ENCODE results near the gene CSNK2B. TPM values are rescaled to one million over a fixed set of nuclear protein-coding genes. Genes with fewer than 3 reads are reported as not detected.
A peak's percentile ranks its signal among the peaks of the same experiment; 100 is the strongest.

CSNK2B gene
- total RNA-seq, 1 donor from 2014 or later: 163 TPM

DNA sequence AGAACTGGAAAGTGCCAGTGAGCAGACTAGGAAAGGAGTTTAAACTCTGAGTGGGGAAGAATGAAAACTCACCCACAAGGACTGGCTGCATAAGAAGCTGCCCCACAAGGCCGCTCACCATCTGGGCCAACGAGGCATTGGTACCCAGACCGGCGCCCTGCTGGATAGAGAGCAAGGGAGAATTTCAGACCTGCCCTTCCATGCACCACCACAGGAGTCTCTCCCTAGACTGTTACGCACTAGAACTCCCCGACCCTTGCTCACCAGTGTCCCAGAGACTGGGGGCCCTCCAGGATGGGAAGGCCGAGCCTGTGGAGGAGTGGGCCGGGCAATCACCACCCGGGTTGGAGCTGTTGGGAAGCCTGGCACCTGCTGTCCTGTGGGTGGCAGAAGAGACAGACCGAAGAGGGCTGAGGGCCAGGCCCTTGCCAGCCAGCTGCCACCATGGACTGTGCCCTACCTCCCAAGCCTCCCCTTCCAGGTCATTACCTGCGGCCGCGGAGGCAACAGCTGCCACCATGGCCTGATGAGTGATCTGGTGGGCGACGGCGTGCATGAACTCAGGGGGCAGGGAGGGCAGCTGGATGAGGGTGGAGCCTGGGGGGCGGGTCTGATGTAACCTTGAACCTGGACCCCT is 21.9 kb upstream of the CSNK2B start:
- H3K36me3 Mint-ChIP-seq (ENCODE audit: insufficient read depth): peaks cover 21% of the 10 kb centered on the region
- H3K27ac Mint-ChIP-seq: no peak overlapping the region
- no peak for DNase-seq (ENCODE audit: low spot score, unreplicated experiment)
- no peaks in the 10 kb centered on the region for H3K4me1 Mint-ChIP-seq (ENCODE audit: low read depth)
- no peaks in the 10 kb centered on the region for H3K9me3 Mint-ChIP-seq (ENCODE audit: low read depth)
- no peak overlapping the region for H3K4me3 Mint-ChIP-seq (ENCODE audit: low read depth)
- no peaks in the 10 kb centered on the region for H3K27me3 Mint-ChIP-seq
- TF ChIP-seq, protein P1, sequence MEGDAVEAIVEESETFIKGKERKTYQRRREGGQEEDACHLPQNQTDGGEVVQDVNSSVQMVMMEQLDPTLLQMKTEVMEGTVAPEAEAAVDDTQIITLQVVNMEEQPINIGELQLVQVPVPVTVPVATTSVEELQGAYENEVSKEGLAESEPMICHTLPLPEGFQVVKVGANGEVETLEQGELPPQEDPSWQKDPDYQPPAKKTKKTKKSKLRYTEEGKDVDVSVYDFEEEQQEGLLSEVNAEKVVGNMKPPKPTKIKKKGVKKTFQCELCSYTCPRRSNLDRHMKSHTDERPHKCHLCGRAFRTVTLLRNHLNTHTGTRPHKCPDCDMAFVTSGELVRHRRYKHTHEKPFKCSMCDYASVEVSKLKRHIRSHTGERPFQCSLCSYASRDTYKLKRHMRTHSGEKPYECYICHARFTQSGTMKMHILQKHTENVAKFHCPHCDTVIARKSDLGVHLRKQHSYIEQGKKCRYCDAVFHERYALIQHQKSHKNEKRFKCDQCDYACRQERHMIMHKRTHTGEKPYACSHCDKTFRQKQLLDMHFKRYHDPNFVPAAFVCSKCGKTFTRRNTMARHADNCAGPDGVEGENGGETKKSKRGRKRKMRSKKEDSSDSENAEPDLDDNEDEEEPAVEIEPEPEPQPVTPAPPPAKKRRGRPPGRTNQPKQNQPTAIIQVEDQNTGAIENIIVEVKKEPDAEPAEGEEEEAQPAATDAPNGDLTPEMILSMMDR (IDR thresholded peaks at IDR 0.05; ENCODE audit: unreplicated experiment): no peak

DNA sequence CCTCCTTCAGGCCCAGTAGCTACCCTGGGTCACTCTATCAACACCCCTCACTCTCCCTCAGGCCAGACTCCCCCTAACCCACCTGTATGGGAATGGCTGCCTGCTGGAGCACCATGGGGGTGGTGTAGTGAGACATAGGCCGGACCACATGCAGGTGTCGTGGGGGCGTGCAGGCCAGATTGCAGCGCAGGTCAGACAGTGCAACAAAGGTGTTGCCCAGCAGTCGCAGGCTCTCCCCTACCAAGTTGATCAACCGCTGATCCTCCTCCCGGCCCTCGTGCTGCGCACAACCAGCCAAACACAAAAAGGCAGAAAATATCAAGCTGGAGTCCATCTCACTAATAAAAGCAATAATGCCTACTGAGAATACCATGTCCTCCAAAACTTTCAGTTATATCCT is 20.6 kb upstream of the CSNK2B start:
- Mint-ChIP-seq H3K36me3 (ENCODE audit: insufficient read depth) (peaks cover 26% of the 10 kb centered on the region), H3K9me3 (ENCODE audit: low read depth) (no peaks in the 10 kb centered on the region), H3K4me1 (ENCODE audit: low read depth) (peaks cover 3% of the 10 kb centered on the region), H3K27ac (no peak overlapping the region), H3K4me3 (ENCODE audit: low read depth) (no peak overlapping the region), H3K27me3 (no peaks in the 10 kb centered on the region)
- no peak for DNase-seq (ENCODE audit: low spot score, unreplicated experiment)
- TF ChIP-seq, protein P1 (IDR thresholded peaks at IDR 0.05; ENCODE audit: unreplicated experiment): no peak

DNA sequence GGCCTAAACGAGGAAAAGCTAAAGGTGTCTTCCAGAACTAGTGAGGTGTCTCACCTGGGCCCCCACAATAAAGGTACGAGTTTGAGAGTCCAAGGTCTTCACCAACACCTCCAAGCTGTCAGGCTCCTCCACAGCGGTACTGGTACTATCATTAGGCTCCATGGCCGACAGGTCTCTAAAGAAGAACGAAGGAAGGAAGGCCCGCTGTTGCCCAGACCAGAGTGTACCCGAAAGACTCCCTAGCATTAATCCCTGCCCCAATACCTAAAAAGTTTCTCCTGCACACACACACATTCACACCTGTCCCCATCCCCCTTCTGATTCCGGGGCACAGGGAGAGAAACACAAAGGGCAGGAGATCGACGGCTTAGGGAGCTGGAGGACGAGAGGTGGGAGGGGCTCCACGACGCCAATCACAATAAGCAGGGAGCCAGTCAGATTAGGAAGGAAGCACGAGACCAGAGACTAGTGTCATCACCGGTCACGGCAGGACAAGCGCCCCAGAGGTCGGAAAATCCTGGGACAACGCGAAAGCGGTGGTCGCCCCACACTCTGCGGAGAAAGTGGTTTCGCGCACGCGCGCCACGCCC is 14.2 kb upstream of the CSNK2B start:
- H3K4me1 Mint-ChIP-seq (ENCODE audit: low read depth): peaks cover 38% of the 10 kb centered on the region
- no peaks in the 10 kb centered on the region for H3K9me3 Mint-ChIP-seq (ENCODE audit: low read depth)
- DNase-seq (ENCODE audit: low spot score, unreplicated experiment): no peak
- no peaks in the 10 kb centered on the region for H3K27me3 Mint-ChIP-seq
- TF ChIP-seq, protein P1 (IDR thresholded peaks at IDR 0.05; ENCODE audit: unreplicated experiment): no peak
- H3K36me3 Mint-ChIP-seq (ENCODE audit: insufficient read depth): peaks cover 20% of the 10 kb centered on the region
- H3K4me3 Mint-ChIP-seq (ENCODE audit: low read depth): peak overlapping the region; percentile 94
- H3K27ac Mint-ChIP-seq: peak overlapping the region; percentile 100

DNA sequence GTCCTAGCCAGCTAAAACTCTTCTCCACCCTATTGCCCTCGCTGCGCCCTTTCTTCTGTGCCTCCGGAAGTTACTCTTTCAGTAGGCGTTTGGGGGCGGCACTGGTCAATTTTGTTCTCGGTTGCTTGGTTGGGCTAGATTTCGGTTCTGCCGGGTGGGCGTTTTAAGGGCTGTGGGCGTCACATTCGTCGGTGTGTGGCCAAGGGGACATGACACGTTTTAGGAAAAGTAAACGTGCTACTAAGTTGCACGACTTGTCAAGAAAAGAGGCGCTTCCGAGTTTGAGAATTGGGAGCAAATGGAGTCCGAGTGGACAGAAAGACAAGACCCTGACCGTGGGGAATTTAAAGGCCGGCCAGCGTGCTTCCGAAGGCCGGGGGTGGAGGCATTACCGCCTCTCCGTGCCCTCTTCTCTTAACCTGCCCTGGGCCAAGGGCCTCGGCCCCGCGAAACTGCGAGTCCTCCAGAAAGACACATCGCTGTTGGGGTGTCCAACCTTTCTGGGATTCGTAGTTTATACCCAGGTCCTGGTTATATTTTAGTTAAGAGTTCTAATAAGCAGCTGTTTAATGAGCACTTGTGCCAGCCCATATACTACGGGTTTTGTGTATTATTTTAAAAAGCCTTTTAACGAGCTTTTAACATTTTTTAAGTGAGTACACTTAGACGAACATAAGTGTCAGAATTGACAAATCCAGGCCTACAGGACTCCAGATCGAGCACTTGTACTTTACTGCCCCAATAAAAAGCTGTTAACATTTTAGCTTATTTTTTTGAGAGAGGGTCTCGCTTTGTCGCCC is 12.8 kb upstream of the CSNK2B start:
- Mint-ChIP-seq H3K4me1 (ENCODE audit: low read depth) (peaks cover 47% of the 10 kb centered on the region), H3K27ac (peak overlapping the region; percentile 100), H3K36me3 (ENCODE audit: insufficient read depth) (peaks cover 13% of the 10 kb centered on the region), H3K9me3 (ENCODE audit: low read depth) (no peaks in the 10 kb centered on the region), H3K27me3 (no peaks in the 10 kb centered on the region), H3K4me3 (ENCODE audit: low read depth) (peak overlapping the region; percentile 94)
- no peak for DNase-seq (ENCODE audit: low spot score, unreplicated experiment)
- TF ChIP-seq, protein P1 (IDR thresholded peaks at IDR 0.05; ENCODE audit: unreplicated experiment): no peak

DNA sequence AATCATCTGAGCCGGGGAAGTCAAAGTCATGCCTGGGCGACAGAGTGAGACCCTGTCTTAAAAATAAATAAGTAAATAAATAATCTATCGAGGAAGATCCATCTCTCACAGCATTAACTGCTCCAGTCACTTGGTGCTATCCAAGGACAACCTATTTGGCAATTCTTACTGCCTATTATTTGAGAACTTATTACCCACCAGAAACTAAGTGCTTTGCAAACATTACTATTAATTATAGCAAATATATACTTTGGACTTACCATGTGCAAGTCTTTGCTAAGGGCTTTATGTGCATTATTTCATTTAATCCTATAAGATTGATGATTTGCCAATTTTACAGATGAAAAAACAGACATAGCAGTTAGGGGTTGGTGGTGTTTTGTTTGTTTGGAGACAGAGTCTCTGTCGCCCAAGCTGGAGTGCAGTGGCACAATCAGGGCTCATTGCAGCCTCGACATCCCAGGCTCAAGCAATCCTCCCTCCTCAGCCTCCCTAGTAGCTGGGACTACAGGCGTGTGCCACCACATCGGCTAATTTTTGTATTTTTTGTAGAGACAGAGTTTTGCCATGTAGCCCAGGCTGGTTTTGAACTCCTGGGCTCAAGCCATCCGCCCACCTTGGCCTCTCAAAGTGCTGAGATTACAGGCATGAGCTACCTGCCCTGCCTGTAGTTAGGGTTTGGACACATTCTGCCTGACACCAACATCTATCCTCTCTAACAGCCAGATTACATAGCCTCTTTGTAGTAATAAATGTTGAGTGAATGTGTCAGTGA is 11.1 kb upstream of the CSNK2B start:
- TF ChIP-seq, protein P1 (IDR thresholded peaks at IDR 0.05; ENCODE audit: unreplicated experiment): no peak
- peak overlapping the region; percentile 88 for H3K27ac Mint-ChIP-seq
- no peak for DNase-seq (ENCODE audit: low spot score, unreplicated experiment)
- H3K27me3 Mint-ChIP-seq: no peaks in the 10 kb centered on the region
- H3K4me1 Mint-ChIP-seq (ENCODE audit: low read depth): peaks cover 60% of the 10 kb centered on the region
- peak overlapping the region; percentile 45 for H3K4me3 Mint-ChIP-seq (ENCODE audit: low read depth)
- H3K36me3 Mint-ChIP-seq (ENCODE audit: insufficient read depth): peaks cover 6% of the 10 kb centered on the region
- H3K9me3 Mint-ChIP-seq (ENCODE audit: low read depth): no peaks in the 10 kb centered on the region

Measured in progenitor cell of endocrine pancreas (in vitro differentiated cells).